GM12878 (cell line): Measurements from ENCODE around the gene SOX5. TPM values are rescaled to one million over a fixed set of nuclear protein-coding genes. Genes with fewer than 3 reads are reported as not detected.

Experiments used
- ATAC-seq: fragments of 200-7000 bp; cut with Tn5 transposase; 3 replicates; pipeline ENCODE4 v1.9.1; 2020; ENCODE audit warnings: mild to moderate bottlenecking, moderate library complexity
- BruUV-seq: library from RNA; stranded (reverse); fragments of 400-500 nt; replicated peaks from 2 replicates; lab custom pipeline; 2021; lab: Mats Ljungman, UMichigan
- CTCF ChIA-PET: fragments of 300-600 bp; sonication (Branson Sonifier 250); formaldehyde crosslinking; extraction: SDS; loops from one replicate; lab custom pipeline; 2021; ENCODE audit warnings: inconsistent platforms; lab: Yijun Ruan, JAX
- POLR2A ChIA-PET: fragments of 350-600 bp; formaldehyde crosslinking; extraction: SDS; loops from one replicate; lab custom pipeline; 2021; ENCODE audit warnings: inconsistent platforms; lab: Charles Lee
- RAD21 ChIA-PET: fragments of 300-600 bp; sonication (Branson Sonifier 250); formaldehyde crosslinking; loops from one replicate; lab custom pipeline; 2023; ENCODE audit warnings: antibody characterized with exemption; ENCODE audit not compliant: unreplicated experiment; lab: Charles Lee
- SMC1A ChIA-PET: fragments of 300-600 bp; sonication (Branson Sonifier 250); formaldehyde crosslinking; loops from one replicate; lab custom pipeline; 2023; ENCODE audit not compliant: unreplicated experiment, uncharacterized antibody; lab: Charles Lee
- DNase-seq: peaks from one replicate; pipeline ENCODE4 v3.0.0-alpha.2; 2011; ENCODE audit warnings: low read depth, low spot score
- FAIRE-seq: peaks from 3 replicates; lab custom pipeline; 2011; peaks lifted over from hg19 to GRCh38; lab: Jason Lieb, UNC
- H2AFZ ChIP-seq: 2 replicates; pipeline ENCODE4 v1.6.0; 2011; ENCODE audit warnings: low read depth, low read length, control low read depth; ENCODE audit not compliant: control insufficient read depth
- H3K27ac ChIP-seq: 2 replicates; pipeline ENCODE4 v1.5.1; 2011; ENCODE audit warnings: control low read depth; ENCODE audit not compliant: control insufficient read depth, insufficient read depth
- H3K27me3 ChIP-seq, 2 experiments: replicated peaks in 1 of 2; 2 replicates each; pipeline versions ENCODE4 v1.6.0 to v1.6.1; 2011; ENCODE audit warnings: low read length in 1 of 2; ENCODE audit not compliant: control insufficient read depth in 2 of 2, insufficient read depth in 2 of 2
- H3K36me3 ChIP-seq, 2 experiments: 2 replicates each; pipeline ENCODE4 v1.5.1; 2011; ENCODE audit warnings: low read length in 1 of 2; ENCODE audit not compliant: control insufficient read depth in 2 of 2, insufficient read depth in 2 of 2
- H3K4me1 ChIP-seq: 2 replicates; pipeline ENCODE4 v1.6.1; 2011; ENCODE audit warnings: mild to moderate bottlenecking, low read length, moderate library complexity, mixed read lengths; ENCODE audit not compliant: control insufficient read depth, insufficient read depth
- H3K4me2 ChIP-seq: 2 replicates; pipeline ENCODE4 v1.6.0; 2011; ENCODE audit warnings: control low read depth; ENCODE audit not compliant: control insufficient read depth, insufficient read depth
- H3K4me3 ChIP-seq: fragments of 200-600 bp; sonication (generic); 2 replicates; pipeline ENCODE4 v1.5.1; 2016
- H3K79me2 ChIP-seq: 2 replicates; pipeline ENCODE4 v1.6.0; 2011; ENCODE audit warnings: low read length; ENCODE audit not compliant: control insufficient read depth, insufficient read depth
- H3K9ac ChIP-seq: 2 replicates; pipeline ENCODE4 v1.8.0; 2011; ENCODE audit warnings: low read length, control low read depth, mixed read lengths; ENCODE audit not compliant: control insufficient read depth, insufficient read depth
- H3K9me3 ChIP-seq: replicated peaks from 3 replicates; pipeline ENCODE4 v1.5.1; 2011; ENCODE audit warnings: mild to moderate bottlenecking, low read length; ENCODE audit not compliant: control insufficient read depth, insufficient read depth
- H4K20me1 ChIP-seq: 2 replicates; pipeline ENCODE4 v1.6.0; 2011; ENCODE audit not compliant: control insufficient read depth, insufficient read depth
- CBX3 ChIP-seq: fragments of 200-600 bp; sonication (generic); IDR thresholded peaks from 2 replicates; pipeline ENCODE4 v1.6.1; 2016; ENCODE audit warnings: low read depth, borderline replicate concordance
- CBX5 ChIP-seq: sonication (generic); IDR thresholded peaks from 2 replicates; pipeline ENCODE4 v1.6.1; 2016; ENCODE audit warnings: low read depth, moderate library complexity, mild to moderate bottlenecking, inconsistent platforms
- GABPA ChIP-seq: IDR thresholded peaks from 2 replicates; pipeline ENCODE4 v1.6.1; 2014; ENCODE audit warnings: antibody characterized with exemption, low read depth, mild to moderate bottlenecking, inconsistent platforms
- NFXL1 ChIP-seq: fragments of 450-650 bp; IDR thresholded peaks from 2 replicates; pipeline ENCODE4 v1.6.1; 2017; ENCODE audit warnings: antibody characterized with exemption, mild to moderate bottlenecking, borderline replicate concordance
- NFYB ChIP-seq: IDR thresholded peaks from 2 replicates; pipeline ENCODE4 v1.6.1; 2011; ENCODE audit warnings: low read depth, mild to moderate bottlenecking, low read length, improper control_type of control experiment, moderate library complexity; ENCODE audit not compliant: insufficient read depth
- NR2F1 ChIP-seq: fragments of 450-650 bp; conservative IDR thresholded peaks from 2 replicates; pipeline ENCODE4 v1.6.1; 2017; ENCODE audit warnings: mild to moderate bottlenecking
- PAX8 ChIP-seq: fragments of 450-650 bp; IDR thresholded peaks from 2 replicates; pipeline ENCODE4 v1.6.1; 2017; ENCODE audit warnings: mild to moderate bottlenecking, moderate library complexity
- RBBP5 ChIP-seq: fragments of 200-600 bp; sonication (generic); conservative IDR thresholded peaks from 2 replicates; pipeline ENCODE4 v1.6.1; 2016
- ZNF687 ChIP-seq: fragments of 450-650 bp; IDR thresholded peaks from 2 replicates; pipeline ENCODE4 v1.6.1; 2017; ENCODE audit warnings: mild to moderate bottlenecking, moderate library complexity
- WGBS: methylation state at CpG from one replicate; pipeline ENCODE4 v1.1.6; 2016; ENCODE audit warnings: low lambda C conversion rate; ENCODE audit not compliant: insufficient replicate concordance, insufficient coverage; ENCODE audit errors: missing lambda C conversion rate; 5-methylcytosine and 5-hydroxymethylcytosine counted together
- in situ Hi-C: fragments of 300-500 bp; cut with MboI; formaldehyde crosslinking; loops from 9 replicates; pipeline ENCODE4 v1.14.3; 2018; ENCODE audit warnings: mixed read lengths
- intact Hi-C: fragments of 100-400 bp; cut with micrococcal nuclease; formaldehyde crosslinking; loops from one replicate; pipeline ENCODE4 v1.14.2; 2022; ENCODE audit not compliant: unreplicated experiment
- polyA plus RNA-seq, 11 experiments: library from polyadenylated mRNA; depleted of rRNA in 4 of 11; unstranded in 6 of 11; stranded (reverse) in 5 of 11; fragments of >200 nt; fragmentation: Nextera tagmentation in 4 of 11; fragmentation: Illumina TruSeq in 1 of 11; extraction: Ambion mirVana in 4 of 11; extraction: Trizol in 1 of 11; gene quantifications; 1 replicate in 1 of 11; 2 replicates in 10 of 11; pipeline versions ENCODE4 v1.2.1 to v1.2.3, GENCODE V29; 2011 to 2016; ENCODE audit warnings: inconsistent platforms in 2 of 11, missing spikeins in 2 of 11, low read depth in 1 of 11
- total RNA-seq, 4 experiments: library from RNA; depleted of rRNA in 3 of 4; stranded (reverse); fragments of >200 nt in 3 of 4; fragmentation: Illumina TruSeq in 1 of 4; extraction: Trizol in 1 of 4; gene quantifications; 2 replicates each; pipeline versions ENCODE4 v1.2.1 to v1.2.3, GENCODE V29; 2013 to 2021

SOX5 gene
- total and polyA plus RNA-seq, 10 of the 15 experiments (the other 5 are each of a cell fraction or from before 2014, with no cell fraction given), result 0.08 to 1.0 (median 0.24) TPM

- in situ Hi-C loops (no loop called here), intact Hi-C loops (no loop called here)
- 52% methylated on average over 5 of the region's 5 CpGs for WGBS
- H3K36me3 ChIP-seq, result no peaks in the 10 kb centered on the region
- ChIA-PET SMC1A (interaction anchor here (1.2 kb wide), 1 partner anchor 9 kb away, joined by 3 read pairs; no protein-coding TSS in a partner anchor), POLR2A (no interaction called here), RAD21 (no interaction called here), CTCF (no interaction called here)
- H3K9ac ChIP-seq, result no peak overlapping the region
- no peak for TF ChIP-seq NR2F1
- no peak for TF ChIP-seq GABPA
- TF ChIP-seq ZNF687, result no peak
- no peak for TF ChIP-seq NFYB
- no peak for TF ChIP-seq RBBP5
- TF ChIP-seq NFXL1, result no peak
- no peak for TF ChIP-seq PAX8
- TF ChIP-seq CBX5, result no peak
- no peak for TF ChIP-seq CBX3
- no peak overlapping the region for H2AFZ ChIP-seq
- H4K20me1 ChIP-seq, result no peaks in the 10 kb centered on the region
- DNase-seq, result no peak
- no peak overlapping the region for H3K4me2 ChIP-seq
- H3K9me3 ChIP-seq, result no peaks in the 10 kb centered on the region
- H3K4me3 ChIP-seq, result no peak overlapping the region
- no peaks in the 10 kb centered on the region for H3K27me3 ChIP-seq
- no peak for FAIRE-seq
- H3K79me2 ChIP-seq, result no peaks in the 10 kb centered on the region
- no TSS peak for BruUV-seq
- no peaks in the 10 kb centered on the region for H3K4me1 ChIP-seq
- no peak overlapping the region for H3K27ac ChIP-seq
- no peak for ATAC-seq
Measured at GRCh38 chr12:23752245-23752644, 197.2 kb downstream of the SOX5 start.
